Neuronal stem cell (in vitro differentiated cells): Measurements from ENCODE around the gene ANKRD31. TPM values are rescaled to one million over a fixed set of nuclear protein-coding genes. Genes with fewer than 3 reads are reported as not detected.

Experiments used
- DNase-seq: peaks from one replicate; pipeline ENCODE4 v3.0.0-alpha.2; 2013; ENCODE audit warnings: low spot score
- H2AFZ ChIP-seq: one replicate; pipeline ENCODE4 v1.6.1; 2013; ENCODE audit warnings: mild to moderate bottlenecking, low read length, inconsistent platforms
- H2AK5ac ChIP-seq: 2 replicates; pipeline ENCODE4 v1.6.1; 2013; ENCODE audit warnings: low read depth, mild to moderate bottlenecking, inconsistent platforms, low read length, moderate library complexity, mixed read lengths
- H2BK120ac ChIP-seq: 2 replicates; pipeline ENCODE4 v1.6.1; 2013; ENCODE audit warnings: low read depth, mild to moderate bottlenecking, inconsistent platforms, low read length, moderate library complexity, mixed read lengths
- H2BK12ac ChIP-seq: one replicate; pipeline ENCODE4 v1.6.1; 2013; ENCODE audit warnings: low read length, inconsistent platforms
- H2BK15ac ChIP-seq: 2 replicates; pipeline ENCODE4 v1.6.1; 2013; ENCODE audit warnings: mild to moderate bottlenecking, low read length, inconsistent platforms, mixed read lengths
- H2BK5ac ChIP-seq: one replicate; pipeline ENCODE4 v1.6.1; 2013; ENCODE audit warnings: inconsistent platforms, mild to moderate bottlenecking, low read length, moderate library complexity
- H3K14ac ChIP-seq: one replicate; pipeline ENCODE4 v1.6.1; 2013; ENCODE audit warnings: low read length, inconsistent platforms
- H3K18ac ChIP-seq: 2 replicates; pipeline ENCODE4 v1.6.1; 2013; ENCODE audit warnings: low read length, inconsistent platforms
- H3K23ac ChIP-seq: 2 replicates; pipeline ENCODE4 v1.6.1; 2013; ENCODE audit warnings: low read depth, mild to moderate bottlenecking, mixed read lengths, low read length, inconsistent platforms; ENCODE audit not compliant: poor library complexity
- H3K27ac ChIP-seq: replicated peaks from 3 replicates; pipeline ENCODE4 v1.5.1; 2013; ENCODE audit warnings: low read length, inconsistent platforms
- H3K27me3 ChIP-seq, 3 experiments: 2 replicates each; pipeline ENCODE4 v1.6.1; 2013; ENCODE audit warnings: low read length in 3 of 3, mild to moderate bottlenecking in 2 of 3, inconsistent platforms in 1 of 3, low read depth in 1 of 3, mixed read lengths in 1 of 3, moderate library complexity in 1 of 3; ENCODE audit not compliant: control insufficient read depth in 3 of 3, insufficient read depth in 3 of 3
- H3K36me3 ChIP-seq, 2 donors: replicated peaks in 1 of 2; 2 replicates each; pipeline ENCODE4 v1.6.1; 2013; ENCODE audit warnings: low read length in 2 of 2; ENCODE audit not compliant: control insufficient read depth in 2 of 2, insufficient read depth in 2 of 2
- H3K4ac ChIP-seq: 2 replicates; pipeline ENCODE4 v1.6.1; 2013; ENCODE audit warnings: inconsistent platforms, mild to moderate bottlenecking, low read length, moderate library complexity
- H3K4me1 ChIP-seq, 2 donors: 1 replicate in 1 of 2; 2 replicates in 1 of 2; pipeline ENCODE4 v1.6.1; 2013; ENCODE audit warnings: low read length in 2 of 2, low read depth in 1 of 2; ENCODE audit not compliant: control insufficient read depth in 2 of 2, insufficient read depth in 1 of 2
- H3K4me2 ChIP-seq: one replicate; pipeline ENCODE4 v1.6.1; 2013; ENCODE audit warnings: mild to moderate bottlenecking, low read length, inconsistent platforms; ENCODE audit not compliant: insufficient read depth, poor library complexity, severe bottlenecking
- H3K4me3 ChIP-seq, 2 donors: 2 replicates each; pipeline ENCODE4 v1.5.1; 2013; ENCODE audit warnings: low read length in 2 of 2, mild to moderate bottlenecking in 2 of 2, inconsistent platforms in 1 of 2, moderate library complexity in 1 of 2
- H3K79me1 ChIP-seq: one replicate; pipeline ENCODE4 v1.6.1; 2013; ENCODE audit warnings: low read depth, mild to moderate bottlenecking, inconsistent platforms, low read length, moderate library complexity
- H3K9ac ChIP-seq: one replicate; pipeline ENCODE4 v1.6.1; 2013; ENCODE audit warnings: mild to moderate bottlenecking, low read depth, low read length, inconsistent platforms; ENCODE audit not compliant: poor library complexity
- H3K9me3 ChIP-seq, 2 donors: replicated peaks in 1 of 2; 2 replicates each; pipeline versions ENCODE3 to v1.6.1; 2013; ENCODE audit warnings: low read length in 2 of 2, mild to moderate bottlenecking in 2 of 2, inconsistent platforms in 1 of 2, low read depth in 1 of 2, mixed read lengths in 1 of 2, moderate library complexity in 1 of 2; ENCODE audit not compliant: control insufficient read depth in 2 of 2, insufficient read depth in 1 of 2
- H4K8ac ChIP-seq: one replicate; pipeline ENCODE4 v1.6.1; 2013; ENCODE audit warnings: low read depth, mild to moderate bottlenecking, inconsistent platforms, low read length, moderate library complexity
- H4K91ac ChIP-seq: one replicate; pipeline ENCODE4 v1.6.1; 2013; ENCODE audit warnings: low read length, low read depth, mild to moderate bottlenecking, inconsistent platforms; ENCODE audit not compliant: poor library complexity
- WGBS, 2 donors: extraction: QIAGEN DNeasy Blood & Tissue Kit; methylation state at CpG; one replicate each; pipeline ENCODE4 v1.1.7; 2013; ENCODE audit warnings: missing lambda C conversion rate in 2 of 2, mixed read lengths in 1 of 2; ENCODE audit not compliant: insufficient read length in 2 of 2, insufficient replicate concordance in 1 of 2; ENCODE audit errors: extremely low coverage in 2 of 2; 5-methylcytosine and 5-hydroxymethylcytosine counted together
- polyA plus RNA-seq, 2 experiments: library from polyadenylated mRNA; stranded (reverse); fragments of 200-250 nt; gene quantifications; one replicate each; pipeline ENCODE4 v1.2.3, GENCODE V29; 2013

ANKRD31 gene
- 0.14 TPM for polyA plus RNA-seq (2013, experiment 1 of 2)
- polyA plus RNA-seq (2013, experiment 2 of 2): 0.19 TPM

GRCh38 chr5:75236322-75237316 lies at the start of gene ANKRD31:
TSS of gene ANKRD31 (minus strand) at chr5:75236878. CDS start at chr5:75236686, 192 bp downstream.
- Histone ChIP-seq H3K36me3 (no peaks in the 10 kb centered on the region), H3K9ac (peak within 1 kb of the TSS; percentile 94), H2BK12ac (no peak within 1 kb of the TSS), H3K14ac (no peak within 1 kb of the TSS), H3K79me1 (no peaks in the 10 kb centered on the region), H3K23ac (peak within 1 kb of the TSS; percentile 59), H3K9me3 (no peaks in the 10 kb centered on the region), H3K4me1 (peaks cover 5 to 7% of the 10 kb centered on the region in 2 donors), H3K4ac (no peak within 1 kb of the TSS), H2AFZ (peak within 1 kb of the TSS; percentile 90), H3K27me3 (no peaks in the 10 kb centered on the region), H2AK5ac (no peak within 1 kb of the TSS), H4K91ac (no peak within 1 kb of the TSS), H3K4me2 (peak within 1 kb of the TSS; percentile 57), H2BK15ac (no peak within 1 kb of the TSS), H4K8ac (peak within 1 kb of the TSS; percentile 98), H2BK5ac (no peak within 1 kb of the TSS), H3K27ac (no peak within 1 kb of the TSS), H3K18ac (peak within 1 kb of the TSS; percentile 84), H3K4me3 (peak within 1 kb of the TSS; percentile 60 to 93), H2BK120ac (no peak within 1 kb of the TSS)
- DNase-seq: peak; percentile 71
- WGBS, 2 donors: no CpG with 5 or more reads among the region's 58 CpGs

GRCh38 chr5:75286211-75286773 lies 49.6 kb upstream of the ANKRD31 start:
- H3K18ac ChIP-seq: no peak overlapping the region
- no peak overlapping the region for H2AK5ac ChIP-seq
- H2BK120ac ChIP-seq: no peak overlapping the region
- no peaks in the 10 kb centered on the region for H3K27me3 ChIP-seq
- no CpG with 5 or more reads among the region's 3 CpGs for WGBS, 2 donors
- no peak overlapping the region for H2BK5ac ChIP-seq
- no peaks in the 10 kb centered on the region for H3K4me1 ChIP-seq
- H3K36me3 ChIP-seq: no peaks in the 10 kb centered on the region
- H4K91ac ChIP-seq: no peak overlapping the region
- no peak overlapping the region for H3K4ac ChIP-seq
- H4K8ac ChIP-seq: no peak overlapping the region
- no peak overlapping the region for H3K14ac ChIP-seq
- H3K79me1 ChIP-seq: no peaks in the 10 kb centered on the region
- H3K4me3 ChIP-seq: no peak overlapping the region
- no peak overlapping the region for H3K23ac ChIP-seq
- DNase-seq: no peak
- H2AFZ ChIP-seq: no peak overlapping the region
- H3K27ac ChIP-seq: no peak overlapping the region
- no peak overlapping the region for H3K4me2 ChIP-seq
- H2BK15ac ChIP-seq: no peak overlapping the region
- H3K9me3 ChIP-seq: peaks cover 0 to under 1% of the 10 kb centered on the region in 2 donors
- no peak overlapping the region for H3K9ac ChIP-seq
- no peak overlapping the region for H2BK12ac ChIP-seq

- Histone ChIP-seq H3K9ac (no peak overlapping the region), H3K4me2 (no peak overlapping the region), H3K4ac (no peak overlapping the region), H3K79me1 (no peaks in the 10 kb centered on the region), H2BK5ac (no peak overlapping the region), H3K27ac (no peak overlapping the region), H2AK5ac (no peak overlapping the region), H2BK120ac (no peak overlapping the region), H2BK15ac (no peak overlapping the region), H3K23ac (no peak overlapping the region), H2BK12ac (no peak overlapping the region), H3K4me1 (no peaks in the 10 kb centered on the region), H3K18ac (no peak overlapping the region), H3K9me3 (no peaks in the 10 kb centered on the region), H3K27me3 (no peaks in the 10 kb centered on the region), H3K36me3 (no peaks in the 10 kb centered on the region), H4K91ac (no peak overlapping the region), H3K14ac (no peak overlapping the region), H3K4me3 (no peak overlapping the region), H4K8ac (no peak overlapping the region), H2AFZ (no peak overlapping the region)
- WGBS, 2 donors: no CpG with 5 or more reads among the region's 2 CpGs
- DNase-seq: no peak
Measured at GRCh38 chr5:75282581-75282980, 45.9 kb upstream of the ANKRD31 start.
